ENCODE data around the gene PSMC3IP. TPM values are rescaled to one million over a fixed set of nuclear protein-coding genes. Genes with fewer than 3 reads are reported as not detected.
A peak's percentile ranks its signal among the peaks of the same experiment; 100 is the strongest.

Gene PSMC3IP
- total RNA-seq, 1 experiment from 2014 or later, result 37.4 TPM

DNA sequence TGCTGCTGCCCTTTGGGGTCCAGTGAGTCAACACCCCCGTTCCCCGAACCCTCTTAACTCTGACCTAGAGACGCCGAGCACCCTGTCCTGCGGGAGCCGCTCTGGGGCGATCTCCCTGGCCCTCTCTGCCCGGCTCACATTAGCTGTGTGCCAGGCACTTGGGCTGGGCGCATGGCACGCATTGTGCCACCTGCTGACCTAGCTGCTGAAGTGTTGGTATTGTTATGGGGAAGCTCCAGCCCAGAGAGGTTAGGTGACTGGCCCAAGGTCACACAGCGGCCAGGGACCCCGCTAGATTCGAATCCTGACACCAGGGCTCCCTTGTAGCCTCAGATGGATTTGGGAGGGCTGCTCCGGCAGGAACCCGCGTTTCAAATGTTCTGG is 23.7 kb downstream of the PSMC3IP start:
- Histone ChIP-seq H3K14ac (ENCODE audit: insufficient read depth, low read length) (no peak overlapping the region; the same call in 1 of the 2 replicates), H3K23ac (ENCODE audit: insufficient read length, low read depth, low read length) (no peak overlapping the region), H2AK5ac (ENCODE audit: insufficient read length, low read length) (no peak overlapping the region), H2AFZ (ENCODE audit: low read length) (no peak overlapping the region), H3K27me3 (ENCODE audit: insufficient read depth, low read length) (no peaks in the 10 kb centered on the region), H2BK120ac (ENCODE audit: low read depth, low read length, poor library complexity, severe bottlenecking) (no peak overlapping the region), H3K56ac (ENCODE audit: insufficient read length, low read depth, low read length) (no peak overlapping the region), H3K9ac (ENCODE audit: extremely low read depth, insufficient read length, low read length) (no peak overlapping the region), H3K79me1 (ENCODE audit: insufficient read depth, low read depth, low read length, poor library complexity, severe bottlenecking) (no peaks in the 10 kb centered on the region), H2BK12ac (ENCODE audit: insufficient read length, low read depth, low read length) (no peak overlapping the region), H2BK5ac (ENCODE audit: insufficient read length, low read length) (no peak overlapping the region), H3K4me1 (ENCODE audit: insufficient read depth, low read length) (no peaks in the 10 kb centered on the region), H3K9me3 (ENCODE audit: control insufficient read depth, low read depth, low read length) (no peaks in the 10 kb centered on the region), H3K4me2 (ENCODE audit: insufficient read depth, insufficient read length, low read length) (peak overlapping the region; percentile 43), H3K4ac (ENCODE audit: low read depth, low read length) (no peak overlapping the region), H2BK15ac (ENCODE audit: low read depth, low read length) (no peak overlapping the region), H3K18ac (ENCODE audit: insufficient read length, low read depth, low read length) (no peak overlapping the region), H3K23me2 (ENCODE audit: insufficient read length, low read depth, low read length, poor library complexity, severe bottlenecking) (peaks cover 10% of the 10 kb centered on the region), H4K5ac (ENCODE audit: insufficient read length, low read depth, low read length) (no peak overlapping the region), H4K91ac (ENCODE audit: insufficient read length, low read depth, low read length) (no peak overlapping the region), H3K79me2 (ENCODE audit: insufficient read depth, low read length) (no peaks in the 10 kb centered on the region), H3K27ac (ENCODE audit: insufficient read length, low read depth, low read length) (no peak overlapping the region), H4K8ac (replicated peaks; ENCODE audit: insufficient read length, low read depth, low read length) (no peak overlapping the region), H2BK20ac (ENCODE audit: low read depth, low read length, poor library complexity, severe bottlenecking) (no peak overlapping the region), H4K20me1 (ENCODE audit: control insufficient read depth, insufficient read depth, insufficient read length) (no peaks in the 10 kb centered on the region), H3T11ph (ENCODE audit: low read length) (no peak overlapping the region)
- H3K4me3 Mint-ChIP-seq, result peak overlapping the region; percentile 85 to 92
- H3K27me3 Mint-ChIP-seq (ENCODE audit: low read depth), result peaks cover 6% of the 10 kb centered on the region; the same call in 1 of the 2 replicates
- H3K36me3 Mint-ChIP-seq (ENCODE audit: insufficient read depth in 1 of 3, low read depth in 3 of 3), result no peaks in the 10 kb centered on the region
- TF ChIP-seq, protein P1, sequence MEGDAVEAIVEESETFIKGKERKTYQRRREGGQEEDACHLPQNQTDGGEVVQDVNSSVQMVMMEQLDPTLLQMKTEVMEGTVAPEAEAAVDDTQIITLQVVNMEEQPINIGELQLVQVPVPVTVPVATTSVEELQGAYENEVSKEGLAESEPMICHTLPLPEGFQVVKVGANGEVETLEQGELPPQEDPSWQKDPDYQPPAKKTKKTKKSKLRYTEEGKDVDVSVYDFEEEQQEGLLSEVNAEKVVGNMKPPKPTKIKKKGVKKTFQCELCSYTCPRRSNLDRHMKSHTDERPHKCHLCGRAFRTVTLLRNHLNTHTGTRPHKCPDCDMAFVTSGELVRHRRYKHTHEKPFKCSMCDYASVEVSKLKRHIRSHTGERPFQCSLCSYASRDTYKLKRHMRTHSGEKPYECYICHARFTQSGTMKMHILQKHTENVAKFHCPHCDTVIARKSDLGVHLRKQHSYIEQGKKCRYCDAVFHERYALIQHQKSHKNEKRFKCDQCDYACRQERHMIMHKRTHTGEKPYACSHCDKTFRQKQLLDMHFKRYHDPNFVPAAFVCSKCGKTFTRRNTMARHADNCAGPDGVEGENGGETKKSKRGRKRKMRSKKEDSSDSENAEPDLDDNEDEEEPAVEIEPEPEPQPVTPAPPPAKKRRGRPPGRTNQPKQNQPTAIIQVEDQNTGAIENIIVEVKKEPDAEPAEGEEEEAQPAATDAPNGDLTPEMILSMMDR (conservative IDR thresholded peaks at IDR 0.05), result no peak
- peaks cover 13 to 31% of the 10 kb centered on the region in 2 experiments for H3K4me1 Mint-ChIP-seq
- DNase-seq, result no peak
- no peaks in the 10 kb centered on the region for H3K9me3 Mint-ChIP-seq
- H3K27ac Mint-ChIP-seq, result no peak overlapping the region
- no CpG with 5 or more reads among the region's 16 CpGs for WGBS (ENCODE audit: extremely low coverage, insufficient read length, low lambda C conversion rate)
